ENCODE results near the gene S100A2. TPM values are rescaled to one million over a fixed set of nuclear protein-coding genes. Genes with fewer than 3 reads are reported as not detected.

Gene S100A2
- total and polyA plus RNA-seq, 2 experiments from 2014 or later = 0.66 to 0.89 TPM

GRCh38 chr1:153537376-153537730, 28.3 kb downstream of the S100A2 start (continued):
- TF ChIP-seq STAT1 (IDR thresholded peaks at IDR 0.05; ENCODE audit: unreplicated experiment) = no peak
- no peak for TF ChIP-seq JUNB (IDR thresholded peaks at IDR 0.05; ENCODE audit: unreplicated experiment)
- no peak for TF ChIP-seq EZH2phosphoT487 (IDR thresholded peaks at IDR 0.05; ENCODE audit: unreplicated experiment)
- no peak for TF ChIP-seq ZNF331 (CRISPR knock-in tag; IDR thresholded peaks at IDR 0.05; ENCODE audit: low read depth)

DNA sequence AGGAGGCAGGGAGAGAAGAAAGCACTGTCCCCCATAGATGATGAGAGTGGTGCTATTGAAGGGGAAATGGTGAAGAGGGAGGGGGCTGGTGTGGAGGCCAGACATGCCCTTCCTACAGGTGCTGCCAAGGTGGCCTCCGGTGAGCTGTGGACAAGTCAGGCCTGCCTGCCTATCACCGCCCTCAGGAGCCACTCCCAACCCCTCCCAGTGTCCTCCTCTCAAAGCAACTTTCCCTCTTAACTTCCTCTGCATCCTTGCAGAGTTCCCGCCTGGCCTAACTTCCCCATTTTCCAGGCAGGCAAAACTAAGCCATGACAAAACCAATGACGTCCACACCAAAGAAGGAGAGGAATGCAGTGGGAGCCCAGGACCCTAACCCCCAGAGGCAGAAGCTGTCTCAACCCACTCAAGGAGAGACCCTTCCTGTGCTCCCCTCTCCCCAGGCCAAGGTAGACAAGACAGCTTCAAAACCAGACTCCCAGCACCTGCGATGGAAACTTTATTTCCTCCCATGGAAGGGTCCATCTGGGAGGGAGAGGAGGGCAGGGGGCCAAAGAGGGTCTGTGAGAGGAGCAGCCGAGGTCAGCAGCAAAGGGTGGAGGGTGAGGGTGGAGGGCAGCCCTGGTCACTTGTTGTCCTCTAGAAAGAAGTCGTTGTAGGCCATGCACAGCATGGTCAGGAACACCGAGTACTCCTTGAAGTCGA, 28.8 kb downstream of the S100A2 start:
- Histone ChIP-seq H3K9me2 (ENCODE audit: insufficient read depth) (peaks cover 6% of the 10 kb centered on the region; the same call in 1 of the 2 replicates), H3K27ac (ENCODE audit: low read depth) (no peak overlapping the region), H3K27me3 (ENCODE audit: insufficient read depth) (peaks cover 32% of the 10 kb centered on the region), H3K4me1 (ENCODE audit: insufficient read depth) (peaks cover 37% of the 10 kb centered on the region), H3K4me2 (peak overlapping the region; percentile 87), H4K20me1 (replicated peaks; ENCODE audit: insufficient read depth) (no peaks in the 10 kb centered on the region), H3K4me3 (peak overlapping the region; percentile 63), H2AFZ (peak overlapping the region; percentile 98), H3F3A (replicated peaks; ENCODE audit: low read depth) (peaks cover 15% of the 10 kb centered on the region; the same call in 1 of the 2 replicates), H3K36me3 (ENCODE audit: insufficient read depth) (no peaks in the 10 kb centered on the region), H3K79me2 (replicated peaks; ENCODE audit: insufficient read depth) (no peaks in the 10 kb centered on the region)
- H3K9me3 Mint-ChIP-seq = no peaks in the 10 kb centered on the region
- H3K27ac Mint-ChIP-seq = no peak overlapping the region
- no peak for ATAC-seq
- TF ChIP-seq CREB1 (CRISPR knock-in tag; IDR thresholded peaks at IDR 0.05; ENCODE audit: low read depth) = no peak
- no peak for TF ChIP-seq NANOG (IDR thresholded peaks at IDR 0.05; ENCODE audit: borderline replicate concordance)
- no peak for TF ChIP-seq ZNF331 (CRISPR knock-in tag; IDR thresholded peaks at IDR 0.05; ENCODE audit: low read depth)
- no peak for TF ChIP-seq REST (IDR thresholded peaks at IDR 0.05; ENCODE audit: unreplicated experiment)
- no peak for TF ChIP-seq STAT1 (IDR thresholded peaks at IDR 0.05; ENCODE audit: unreplicated experiment)
- TF ChIP-seq ETS1 (IDR thresholded peaks at IDR 0.05) = no peak
- TF ChIP-seq POLR2AphosphoS5 (IDR thresholded peaks at IDR 0.05; ENCODE audit: low read depth) = no peak
- H3K36me3 Mint-ChIP-seq (ENCODE audit: low read depth) = no peaks in the 10 kb centered on the region; the same call in 2 of the 3 replicates
- peaks cover 35% of the 10 kb centered on the region for H3K27me3 Mint-ChIP-seq (ENCODE audit: insufficient read depth, low read depth, poor library complexity)
- H3K4me1 Mint-ChIP-seq = peaks cover 43% of the 10 kb centered on the region
- peak overlapping the region; percentile 79 for H3K4me3 Mint-ChIP-seq
- DNase-seq (ENCODE audit: low spot score) = no peak

All from GM23338 (cell line).